Thoracic aorta (tissue), 2 donors: ENCODE measurements around the gene EXPH5. TPM values are rescaled to one million over a fixed set of nuclear protein-coding genes. Genes with fewer than 3 reads are reported as not detected.

Experiments used
- ATAC-seq: fragments of 150-250 bp; one replicate; pipeline ENCODE4 v1.8.0; 2017; ENCODE audit warnings: low read depth; ENCODE audit not compliant: insufficient number of reproducible peaks, low FRiP score
- DNase-seq: peaks from one replicate; pipeline ENCODE4 v3.0.0-alpha.2; 2020; ENCODE audit warnings: low spot score
- H3K27ac ChIP-seq, 2 donors: fragments of 200-600 bp; sonication (generic); 1 replicate in 1 of 2; 2 replicates in 1 of 2; pipeline ENCODE4 v1.5.1; 2016; ENCODE audit warnings: mild to moderate bottlenecking in 2 of 2, moderate library complexity in 2 of 2
- H3K27me3 ChIP-seq: fragments of 200-600 bp; sonication (generic); replicated peaks from 2 replicates; pipeline ENCODE4 v1.6.0; 2016; ENCODE audit warnings: mild to moderate bottlenecking; ENCODE audit not compliant: insufficient read depth
- H3K36me3 ChIP-seq: fragments of 200-600 bp; sonication (generic); one replicate; pipeline ENCODE4 v1.5.1; 2016
- H3K4me1 ChIP-seq, 2 donors: fragments of 200-600 bp; sonication (generic); 1 replicate in 1 of 2; 2 replicates in 1 of 2; pipeline versions ENCODE4 v1.5.1 to v1.6.0; 2016; ENCODE audit warnings: low read depth in 2 of 2, mild to moderate bottlenecking in 1 of 2; ENCODE audit not compliant: control insufficient read depth in 1 of 2
- H3K4me3 ChIP-seq: fragments of 200-600 bp; sonication (generic); 2 replicates; pipeline ENCODE4 v1.5.1; 2016; ENCODE audit warnings: mild to moderate bottlenecking
- H3K9me3 ChIP-seq: fragments of 200-600 bp; sonication (generic); 2 replicates; pipeline ENCODE4 v1.5.1; 2016
- total RNA-seq, 2 donors: library from RNA; depleted of rRNA; stranded (reverse); fragments of >200 nt; gene quantifications; one replicate each; pipeline versions ENCODE4 v1.1.0 to v1.2.3, GENCODE V29; 2016
- TF ChIP-seq, protein P1 (sequence below): fragments of 200-600 bp; sonication (generic); IDR thresholded peaks from one replicate; pipeline ENCODE4 v1.5.1; 2019; ENCODE audit warnings: antibody characterized with exemption

The EXPH5 gene
- total RNA-seq, 2 donors from 2014 or later = 1.9 to 3.2 TPM

DNA sequence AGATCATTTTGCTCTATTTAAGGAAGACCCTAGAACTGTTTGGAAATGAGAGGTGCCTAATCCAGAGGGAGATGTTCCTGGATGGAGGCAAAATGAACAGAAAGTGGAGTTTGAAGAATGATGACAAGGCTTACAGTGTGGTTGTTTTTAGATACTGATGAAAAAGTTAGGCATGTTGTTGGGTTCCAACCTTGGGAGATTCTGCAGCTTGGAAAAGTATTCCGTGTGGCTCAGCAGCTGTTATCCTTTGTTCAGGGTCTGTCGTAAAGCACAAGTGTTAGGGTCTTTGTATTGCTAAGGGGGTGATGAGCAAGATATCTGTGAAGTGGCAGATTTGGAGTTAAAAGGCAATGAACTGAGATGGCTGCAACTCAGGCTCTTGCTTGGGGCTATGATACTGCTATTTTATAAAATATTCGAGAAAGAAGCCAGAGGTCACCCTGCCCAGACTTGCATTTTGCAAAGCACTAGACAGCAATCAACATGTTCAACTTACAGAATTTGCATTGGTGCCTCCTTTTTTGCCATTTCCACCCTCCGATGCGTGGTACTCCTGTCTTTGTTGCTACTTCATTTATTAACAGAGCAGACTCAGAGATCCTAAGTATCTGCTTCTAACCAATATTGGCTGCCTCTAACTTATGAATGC, 50.1 kb downstream of the EXPH5 start:
- ATAC-seq = no peak
- H3K4me3 ChIP-seq = no peak overlapping the region

GRCh38 chr11:108541531-108541930, 52.0 kb downstream of the EXPH5 start:
- Histone ChIP-seq H3K27me3 (no peaks in the 10 kb centered on the region), H3K4me3 (no peak overlapping the region), H3K36me3 (no peaks in the 10 kb centered on the region), H3K9me3 (no peaks in the 10 kb centered on the region), H3K4me1 (no peaks in the 10 kb centered on the region), H3K27ac (no peak overlapping the region)
- TF ChIP-seq, protein P1, sequence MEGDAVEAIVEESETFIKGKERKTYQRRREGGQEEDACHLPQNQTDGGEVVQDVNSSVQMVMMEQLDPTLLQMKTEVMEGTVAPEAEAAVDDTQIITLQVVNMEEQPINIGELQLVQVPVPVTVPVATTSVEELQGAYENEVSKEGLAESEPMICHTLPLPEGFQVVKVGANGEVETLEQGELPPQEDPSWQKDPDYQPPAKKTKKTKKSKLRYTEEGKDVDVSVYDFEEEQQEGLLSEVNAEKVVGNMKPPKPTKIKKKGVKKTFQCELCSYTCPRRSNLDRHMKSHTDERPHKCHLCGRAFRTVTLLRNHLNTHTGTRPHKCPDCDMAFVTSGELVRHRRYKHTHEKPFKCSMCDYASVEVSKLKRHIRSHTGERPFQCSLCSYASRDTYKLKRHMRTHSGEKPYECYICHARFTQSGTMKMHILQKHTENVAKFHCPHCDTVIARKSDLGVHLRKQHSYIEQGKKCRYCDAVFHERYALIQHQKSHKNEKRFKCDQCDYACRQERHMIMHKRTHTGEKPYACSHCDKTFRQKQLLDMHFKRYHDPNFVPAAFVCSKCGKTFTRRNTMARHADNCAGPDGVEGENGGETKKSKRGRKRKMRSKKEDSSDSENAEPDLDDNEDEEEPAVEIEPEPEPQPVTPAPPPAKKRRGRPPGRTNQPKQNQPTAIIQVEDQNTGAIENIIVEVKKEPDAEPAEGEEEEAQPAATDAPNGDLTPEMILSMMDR = no peak
- DNase-seq (no peak), ATAC-seq (no peak)

More for the DNA sequence above, 50.1 kb downstream of the EXPH5 start:
- Histone ChIP-seq H3K27me3 (no peaks in the 10 kb centered on the region), H3K9me3 (no peaks in the 10 kb centered on the region), H3K4me1 (no peaks in the 10 kb centered on the region), H3K36me3 (no peaks in the 10 kb centered on the region), H3K27ac (no peak overlapping the region)
- no peak for DNase-seq
- TF ChIP-seq, protein P1 = no peak

DNA sequence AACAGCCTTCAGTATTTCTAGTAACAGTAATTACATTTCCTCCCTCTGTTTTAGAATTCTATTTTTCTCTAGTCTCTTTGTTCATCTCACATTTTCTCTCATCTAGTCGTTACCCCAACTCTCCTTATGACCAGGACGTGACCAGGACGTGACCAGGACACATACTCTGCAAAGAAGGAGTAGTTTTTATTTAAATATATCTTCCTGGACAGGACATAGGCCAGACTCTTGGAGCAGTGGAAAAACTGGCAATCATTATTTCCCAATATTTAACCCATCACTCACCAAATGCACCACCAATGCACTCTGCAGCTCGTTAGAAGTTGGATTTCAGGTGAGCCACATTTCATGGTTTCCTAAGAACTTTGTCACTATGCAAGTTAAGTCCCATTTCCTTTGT, 55.1 kb downstream of the EXPH5 start:
- no peaks in the 10 kb centered on the region for H3K4me1 ChIP-seq
- no peak for DNase-seq
- TF ChIP-seq, protein P1 = no peak
- no peaks in the 10 kb centered on the region for H3K9me3 ChIP-seq
- ATAC-seq = no peak
- no peaks in the 10 kb centered on the region for H3K36me3 ChIP-seq
- no peak overlapping the region for H3K27ac ChIP-seq
- no peaks in the 10 kb centered on the region for H3K27me3 ChIP-seq
- no peak overlapping the region for H3K4me3 ChIP-seq

- no peaks in the 10 kb centered on the region for H3K9me3 ChIP-seq
- DNase-seq (no peak), ATAC-seq (no peak)
- H3K36me3 ChIP-seq = no peaks in the 10 kb centered on the region
- H3K4me3 ChIP-seq = no peak overlapping the region
- no peaks in the 10 kb centered on the region for H3K27me3 ChIP-seq
- H3K27ac ChIP-seq = no peak overlapping the region
- H3K4me1 ChIP-seq = no peaks in the 10 kb centered on the region
- TF ChIP-seq, protein P1 = no peak
Observed at GRCh38 chr11:108538022-108538424, 55.5 kb downstream of the EXPH5 start.

DNA sequence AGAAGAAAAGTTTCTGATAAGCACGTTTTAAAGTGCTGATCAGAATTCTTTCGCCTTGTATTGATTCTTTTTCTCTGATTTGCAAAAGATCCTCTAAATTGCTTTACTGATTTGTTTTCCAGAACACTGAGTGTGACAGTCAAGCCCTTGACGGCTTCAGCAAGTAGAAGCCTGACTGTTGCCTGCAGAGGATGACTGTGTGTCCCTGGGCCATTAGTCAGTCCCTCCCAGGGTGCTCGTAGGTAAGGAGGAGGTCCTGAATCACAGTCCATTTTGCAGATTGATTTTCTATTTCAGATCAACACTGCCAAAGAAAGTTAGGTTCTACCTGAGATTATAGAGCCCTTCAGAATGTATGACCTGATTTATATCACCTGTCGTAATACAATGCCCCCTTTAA, 56.8 kb downstream of the EXPH5 start:
- DNase-seq (no peak), ATAC-seq (no peak)
- Histone ChIP-seq H3K27me3 (no peaks in the 10 kb centered on the region), H3K4me3 (no peak overlapping the region), H3K9me3 (no peaks in the 10 kb centered on the region), H3K36me3 (no peaks in the 10 kb centered on the region), H3K27ac (no peak overlapping the region), H3K4me1 (no peaks in the 10 kb centered on the region)
- TF ChIP-seq, protein P1 = no peak
